Ovary (tissue), 3 donors: ENCODE data around the gene PVR.
"Not testable (repeated sequence)": the region's sequence is repeated elsewhere in the genome, so short reads cannot be mapped to it uniquely, and the experiment has no call there.

ENCODE experiments used
- CTCF ChIP-seq, 3 donors: fragments of 450-650 bp in 2 of 3; fragments of 200-600 bp in 1 of 3; IDR thresholded peaks; one replicate each; pipeline versions ENCODE4 v1.5.1 to v1.8.0; 2016 to 2022; ENCODE audit warnings: antibody characterized with exemption in 3 of 3, mild to moderate bottlenecking in 1 of 3
- EP300 ChIP-seq: sonication (generic); formaldehyde crosslinking; IDR thresholded peaks from one replicate; pipeline ENCODE4 v1.6.1; 2017; ENCODE audit warnings: antibody characterized with exemption
- POLR2A ChIP-seq: fragments of 450-650 bp; IDR thresholded peaks from one replicate; pipeline ENCODE4 v1.6.1; 2017; ENCODE audit warnings: antibody characterized with exemption, mild to moderate bottlenecking, moderate library complexity
- donor health status: DM: no; HTN: no; CAD: no.

GRCh38 chr19:44631611-44632010 is 12.1 kb upstream of the PVR start:
- not testable (repeated sequence) for TF ChIP-seq CTCF (IDR thresholded peaks at IDR 0.05); EP300; POLR2A
